ENCODE data around the gene ARHGEF38. TPM values are rescaled to one million over a fixed set of nuclear protein-coding genes. Genes with fewer than 3 reads are reported as not detected.
A peak's percentile ranks its signal among the peaks of the same experiment; 100 is the strongest.

ARHGEF38 gene
- total and polyA plus RNA-seq, 12 donors: 0.28 TPM; not detected in 11

DNA sequence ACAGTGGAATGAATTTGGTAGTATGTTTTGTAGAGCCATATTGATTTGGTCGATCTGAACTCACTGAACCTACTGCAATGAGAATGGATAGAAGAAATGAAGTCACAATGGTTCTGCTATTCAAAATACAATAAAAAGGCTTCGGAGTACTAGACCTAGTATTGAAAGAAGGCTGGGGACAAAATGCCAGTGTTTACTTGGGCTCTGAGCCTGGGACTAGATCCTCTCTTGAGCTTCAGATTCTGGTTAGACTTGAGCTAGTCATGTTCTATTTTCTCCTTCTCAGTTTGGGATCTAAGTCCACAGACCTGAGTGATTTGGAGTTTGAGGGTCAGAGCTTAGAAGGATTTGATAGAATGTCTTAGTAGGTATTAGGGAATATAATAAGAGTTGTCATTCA lies 146.2 kb downstream of the ARHGEF38 start:
- peaks cover 0 to 73% (median 23%) of the 10 kb centered on the region in 9 donors for H3K36me3 ChIP-seq
- intact Hi-C loops (cut with DNase I): no loop called here
- TF ChIP-seq, protein P1, sequence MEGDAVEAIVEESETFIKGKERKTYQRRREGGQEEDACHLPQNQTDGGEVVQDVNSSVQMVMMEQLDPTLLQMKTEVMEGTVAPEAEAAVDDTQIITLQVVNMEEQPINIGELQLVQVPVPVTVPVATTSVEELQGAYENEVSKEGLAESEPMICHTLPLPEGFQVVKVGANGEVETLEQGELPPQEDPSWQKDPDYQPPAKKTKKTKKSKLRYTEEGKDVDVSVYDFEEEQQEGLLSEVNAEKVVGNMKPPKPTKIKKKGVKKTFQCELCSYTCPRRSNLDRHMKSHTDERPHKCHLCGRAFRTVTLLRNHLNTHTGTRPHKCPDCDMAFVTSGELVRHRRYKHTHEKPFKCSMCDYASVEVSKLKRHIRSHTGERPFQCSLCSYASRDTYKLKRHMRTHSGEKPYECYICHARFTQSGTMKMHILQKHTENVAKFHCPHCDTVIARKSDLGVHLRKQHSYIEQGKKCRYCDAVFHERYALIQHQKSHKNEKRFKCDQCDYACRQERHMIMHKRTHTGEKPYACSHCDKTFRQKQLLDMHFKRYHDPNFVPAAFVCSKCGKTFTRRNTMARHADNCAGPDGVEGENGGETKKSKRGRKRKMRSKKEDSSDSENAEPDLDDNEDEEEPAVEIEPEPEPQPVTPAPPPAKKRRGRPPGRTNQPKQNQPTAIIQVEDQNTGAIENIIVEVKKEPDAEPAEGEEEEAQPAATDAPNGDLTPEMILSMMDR (IDR thresholded peaks at IDR 0.05): no peak
- H3K27me3 ChIP-seq: no peaks in the 10 kb centered on the region
- no peak for DNase-seq
- H3K4me3 ChIP-seq: no peak overlapping the region
- 91 to 94% methylated on average over 2 of the region's 2 CpGs for WGBS, 2 donors
- no peaks in the 10 kb centered on the region for H3K4me1 ChIP-seq
- ATAC-seq: no peak
- H3K27ac ChIP-seq: no peak overlapping the region
- no peaks in the 10 kb centered on the region for H3K9me3 ChIP-seq

DNA sequence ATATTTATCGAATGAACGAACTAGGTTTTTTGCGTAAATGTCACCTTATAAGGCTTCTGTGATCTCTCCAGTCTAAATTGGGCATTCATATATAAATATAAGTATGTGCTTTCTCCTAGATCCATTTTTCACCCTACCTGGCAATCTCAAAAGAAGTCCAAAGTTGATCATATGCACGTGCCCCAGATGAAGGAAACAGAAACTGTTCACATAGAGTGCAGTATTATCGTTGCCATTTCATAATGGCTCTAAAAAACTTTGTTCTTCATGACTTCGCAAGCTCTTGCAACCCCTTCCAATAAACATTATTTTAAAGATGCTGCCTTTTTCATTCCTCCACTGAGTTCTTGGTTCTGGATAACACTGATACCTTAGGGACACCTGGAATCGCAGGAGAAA lies 155.4 kb downstream of the ARHGEF38 start:
- intact Hi-C loops (cut with DNase I): loop anchor here in 2 of 10 donors (10.0 kb wide), 1 partner anchor 563 kb away; the partner anchor contains the start of gene TET2 (in 2 of the 2)
- peak overlapping the region in 8 of 10 donors; percentile 77 to 92 (median 86) for H3K27ac ChIP-seq
- no peak for DNase-seq
- H3K27me3 ChIP-seq: no peaks in the 10 kb centered on the region
- ATAC-seq: no peak
- TF ChIP-seq, protein P1 (IDR thresholded peaks at IDR 0.05): no peak
- H3K4me1 ChIP-seq: peaks cover 0 to 38% (median 26%) of the 10 kb centered on the region in 9 donors
- H3K4me3 ChIP-seq: peak overlapping the region; percentile 68 to 98 (median 86)
- no peaks in the 10 kb centered on the region for H3K9me3 ChIP-seq
- WGBS, 2 donors: 24 to 27% methylated on average over 7 of the region's 7 CpGs
- peaks cover 0 to 15% (median 0%) of the 10 kb centered on the region in 9 donors for H3K36me3 ChIP-seq

DNA sequence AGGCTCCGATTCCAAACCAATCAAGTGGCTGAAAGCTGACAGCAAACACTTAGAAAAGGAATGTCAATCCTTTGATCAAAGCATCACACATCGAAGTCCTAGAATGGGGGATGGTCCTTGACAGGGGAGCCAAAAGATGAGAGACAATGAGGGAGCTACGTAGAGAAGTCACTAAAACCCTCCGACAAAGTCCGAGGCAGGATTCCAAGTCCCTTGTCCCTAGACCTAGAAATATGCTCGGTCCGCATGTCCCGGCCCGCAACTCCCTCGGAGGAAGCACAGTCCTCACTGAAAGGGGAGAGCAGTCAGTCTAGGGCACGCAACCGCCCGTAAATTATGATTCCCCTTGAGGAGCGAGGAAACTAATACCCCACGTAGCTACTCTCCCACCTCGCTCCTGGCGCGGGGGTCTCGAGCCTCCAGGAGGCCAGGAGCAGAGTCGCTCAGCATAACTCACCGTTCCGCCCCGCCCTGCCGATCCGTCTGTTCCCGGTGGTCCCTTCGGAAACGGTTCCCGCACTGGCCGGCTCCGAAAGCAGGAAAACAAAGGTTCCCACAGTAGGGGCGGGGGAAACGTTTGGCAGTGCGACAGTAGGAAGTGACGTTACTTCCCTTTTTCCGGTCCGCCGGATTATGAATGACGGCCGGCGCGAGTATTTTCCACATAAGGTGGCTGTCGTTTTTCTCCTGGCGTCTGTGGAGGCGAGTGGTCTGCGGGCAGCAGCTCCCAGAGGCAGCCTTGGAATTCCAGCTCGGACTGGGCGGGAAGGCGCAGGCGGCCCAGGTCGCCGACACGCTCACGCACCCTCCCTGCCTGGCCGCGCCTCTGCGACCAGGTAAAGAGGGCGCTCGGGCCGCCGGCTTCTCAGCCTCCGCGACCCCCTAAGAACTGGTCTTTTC lies 156.0 kb downstream of the ARHGEF38 start, which contains the start of the genes GSTCD and INTS12:
Gene GSTCD (plus strand): TSS at position 604 of the 900 bp plus-strand sequence. CDS start 8,830 bp downstream, outside the sequence.
Gene INTS12 (minus strand): TSS at position 509 of the 900 bp plus-strand sequence. CDS start 8,684 bp downstream, outside the sequence.
- peak within 1 kb of the TSS; percentile 20 to 92 (median 85) for H3K27ac ChIP-seq
- DNase-seq (peak; percentile 88 to 93), ATAC-seq (peak; percentile 97 to 100 (median 99))
- H3K36me3 ChIP-seq: peaks cover 0 to 9% (median 0%) of the 10 kb centered on the region in 9 donors
- intact Hi-C loops (cut with DNase I): loop anchor here in 2 of 10 donors (10.0 kb wide), 1 partner anchor 564 kb away; the partner anchor contains the start of gene TET2 (in 2 of the 2)
- peak within 1 kb of the TSS; percentile 68 to 98 (median 86) for H3K4me3 ChIP-seq
- H3K27me3 ChIP-seq: no peaks in the 10 kb centered on the region
- WGBS, 2 donors: 0 to 1% methylated on average over 63 of the region's 63 CpGs
- H3K9me3 ChIP-seq: no peaks in the 10 kb centered on the region
- TF ChIP-seq, protein P1 (IDR thresholded peaks at IDR 0.05): no peak
- peaks cover 0 to 38% (median 26%) of the 10 kb centered on the region in 9 donors for H3K4me1 ChIP-seq

DNA sequence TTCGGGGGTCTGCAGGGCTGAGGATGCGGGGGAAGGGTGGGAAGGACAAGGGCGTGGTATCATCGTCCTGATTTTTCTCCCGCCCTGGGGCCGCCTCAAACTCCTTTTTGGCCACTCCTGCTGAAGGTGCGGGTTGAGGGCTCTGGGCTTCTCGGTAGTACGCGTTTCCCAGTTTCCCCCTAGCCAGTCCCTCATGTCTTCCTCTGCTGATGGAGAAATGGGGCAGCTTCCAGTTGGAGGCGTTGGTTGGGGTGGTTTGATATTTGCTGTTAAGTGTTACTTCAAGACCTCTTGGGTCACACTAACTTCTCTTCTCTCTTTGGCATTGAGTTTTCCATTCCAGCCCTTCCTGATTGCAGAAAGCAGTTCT lies 156.6 kb downstream of the ARHGEF38 start:
- peaks cover 0 to 2% (median 0%) of the 10 kb centered on the region in 9 donors for H3K36me3 ChIP-seq
- 0% methylated on average over 11 of the region's 11 CpGs for WGBS, 2 donors
- no peaks in the 10 kb centered on the region for H3K9me3 ChIP-seq
- peak overlapping the region; percentile 68 to 98 (median 86) for H3K4me3 ChIP-seq
- TF ChIP-seq, protein P1 (IDR thresholded peaks at IDR 0.05): no peak
- peaks cover 0 to 41% (median 26%) of the 10 kb centered on the region in 9 donors for H3K4me1 ChIP-seq
- H3K27ac ChIP-seq: peak overlapping the region in 9 of 10 donors; percentile 77 to 92 (median 85)
- no peaks in the 10 kb centered on the region for H3K27me3 ChIP-seq
- peak in 7 of 8 donors; percentile 7 to 35 (median 19) for ATAC-seq
- intact Hi-C loops (cut with DNase I): loop anchor here in 2 of 10 donors (10.0 kb wide), 1 partner anchor 564 kb away; the partner anchor contains the start of gene TET2 (in 2 of the 2)
- peak in 1 of 2 donors; percentile 8 for DNase-seq
